GM21717 (cell line): ENCODE measurements around the gene OR51T1.
"Not testable (repeated sequence)": the region's sequence is repeated elsewhere in the genome, so short reads cannot be mapped to it uniquely, and the experiment has no call there.

ENCODE experiments used
- ATAC-seq: cut with Tn5 transposase; IDR thresholded peaks from one replicate; pipeline ENCODE4 v1.9.1; 2021; ENCODE audit warnings: mild to moderate bottlenecking, moderate library complexity; ENCODE audit not compliant: unreplicated experiment

The OR51T1 gene

GRCh38 chr11:4881860-4882500, at the start of gene OR51T1:
Gene OR51T1, plus strand, starts transcription at chr11:4881900. Its CDS starts 0 bp downstream, at chr11:4881900.
- no peak for ATAC-seq

DNA sequence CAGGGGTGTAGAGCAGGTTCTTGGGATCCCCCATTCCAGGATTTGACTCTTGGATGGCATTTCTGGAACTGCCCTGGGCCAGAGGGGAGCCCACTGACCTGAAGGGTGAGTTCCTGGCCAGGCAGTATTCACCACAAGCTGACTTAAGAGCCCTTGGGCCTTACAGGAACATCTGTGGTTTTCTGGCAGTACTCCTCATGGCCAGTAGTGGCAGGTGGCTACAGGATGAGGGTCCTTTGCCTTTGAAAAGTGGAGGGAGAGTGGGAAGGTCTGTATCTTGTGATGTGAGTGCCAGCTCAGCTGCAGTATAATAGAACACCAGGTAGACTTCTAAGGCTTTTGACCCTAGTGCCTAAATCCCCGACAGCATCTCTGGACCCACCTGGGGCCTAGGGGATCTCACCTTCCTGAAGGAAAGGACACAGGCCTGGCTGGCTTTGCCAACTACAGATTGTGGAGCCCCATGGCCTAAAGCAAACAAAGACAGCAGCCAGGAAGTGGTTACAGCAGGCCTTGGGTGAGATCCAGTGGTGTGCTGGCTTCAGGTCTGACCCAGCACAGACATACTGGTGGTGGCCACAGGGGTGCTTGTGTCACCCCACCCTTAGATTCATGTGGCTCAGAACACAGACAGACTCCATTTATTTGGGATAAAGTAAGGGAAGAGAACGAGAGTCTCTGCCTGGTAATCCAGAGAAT, 41.7 kb upstream of the OR51T1 start:
- no peak for ATAC-seq

GRCh38 chr11:4848908-4849532, 32.7 kb upstream of the OR51T1 start, which contains the start of gene OR51S1:
Gene OR51S1, minus strand, starts transcription at chr11:4849208. Its CDS starts 0 bp downstream, at chr11:4849208.
- ATAC-seq = no peak

GRCh38 chr11:4851033-4851432, 30.7 kb upstream of the OR51T1 start:
- ATAC-seq = no peak

DNA sequence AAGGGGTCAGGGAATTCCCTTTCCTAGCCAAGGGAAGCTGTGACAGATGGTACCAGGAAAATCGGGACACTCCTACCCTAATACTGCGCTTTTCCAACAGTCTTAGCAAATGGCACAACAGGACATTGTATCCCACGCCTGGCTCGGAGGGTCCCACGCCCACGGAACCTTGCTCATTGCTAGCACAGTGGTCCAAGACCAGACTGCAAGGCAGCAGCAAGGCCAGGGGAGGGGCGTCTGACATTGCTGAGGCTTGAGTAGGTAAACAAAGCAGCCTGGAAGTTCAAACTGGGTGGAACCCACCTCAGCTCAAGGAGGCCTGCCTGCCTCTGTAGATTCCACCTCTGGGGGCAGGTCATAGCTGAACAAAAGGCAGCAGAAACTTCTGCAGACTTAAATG, 27.4 kb upstream of the OR51T1 start:
- ATAC-seq = not testable (repeated sequence)

DNA sequence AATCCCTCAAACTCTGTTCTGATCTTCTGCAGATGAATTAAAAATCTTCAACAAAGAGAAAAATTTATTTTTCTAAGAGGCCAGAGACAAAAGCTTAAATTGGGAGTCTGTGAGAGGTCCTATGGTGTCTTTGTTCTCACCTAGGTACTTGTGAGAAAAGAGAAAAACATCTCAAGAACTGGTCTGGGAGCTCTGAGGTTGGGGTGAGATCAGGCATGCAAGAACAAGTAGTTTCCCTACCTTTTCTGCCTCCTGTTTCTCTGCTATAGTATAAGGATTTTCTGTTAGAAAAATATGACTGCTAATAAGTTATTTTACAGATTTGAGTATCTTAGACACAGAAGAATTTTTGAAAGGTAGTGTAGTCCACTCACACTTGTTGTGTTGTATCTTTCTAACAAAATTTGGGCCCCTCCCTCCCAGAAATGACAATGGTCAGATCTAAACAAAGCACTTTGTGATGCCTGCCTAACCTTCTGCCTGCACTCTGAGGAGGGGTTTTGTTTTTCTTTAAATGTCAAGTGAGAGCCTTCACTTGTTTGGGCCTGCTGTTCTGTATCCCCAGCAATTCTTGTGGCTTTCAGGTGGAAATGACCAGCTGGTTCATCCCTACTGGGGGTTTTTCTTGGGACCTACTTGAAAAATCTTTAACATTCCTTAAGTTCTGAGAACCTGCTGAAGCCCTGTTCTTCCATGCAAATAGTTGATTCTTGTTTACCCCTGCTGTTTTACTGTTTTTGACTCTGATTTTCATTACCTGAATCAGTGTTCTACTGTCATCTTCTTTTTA, 19.1 kb upstream of the OR51T1 start:
- ATAC-seq = no peak

- no peak for ATAC-seq
Observed at GRCh38 chr11:4863876-4864275, 17.8 kb upstream of the OR51T1 start.

GRCh38 chr11:4865855-4866254, 15.8 kb upstream of the OR51T1 start:
- no peak for ATAC-seq

GRCh38 chr11:4881188-4881587, 512 bp upstream of the OR51T1 start:
- no peak for ATAC-seq

DNA sequence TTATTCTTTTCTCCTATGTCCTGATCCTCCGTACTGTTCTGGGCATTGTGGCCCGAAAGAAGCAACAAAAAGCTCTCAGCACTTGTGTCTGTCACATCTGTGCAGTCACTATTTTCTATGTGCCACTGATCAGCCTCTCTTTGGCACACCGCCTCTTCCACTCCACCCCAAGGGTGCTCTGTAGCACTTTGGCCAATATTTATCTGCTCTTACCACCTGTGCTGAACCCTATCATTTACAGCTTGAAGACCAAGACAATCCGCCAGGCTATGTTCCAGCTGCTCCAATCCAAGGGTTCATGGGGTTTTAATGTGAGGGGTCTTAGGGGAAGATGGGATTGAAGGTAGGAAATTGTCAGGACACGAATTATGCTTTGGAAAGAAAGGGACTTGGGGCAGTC, 843 bp downstream of the OR51T1 start:
- ATAC-seq = no peak

DNA sequence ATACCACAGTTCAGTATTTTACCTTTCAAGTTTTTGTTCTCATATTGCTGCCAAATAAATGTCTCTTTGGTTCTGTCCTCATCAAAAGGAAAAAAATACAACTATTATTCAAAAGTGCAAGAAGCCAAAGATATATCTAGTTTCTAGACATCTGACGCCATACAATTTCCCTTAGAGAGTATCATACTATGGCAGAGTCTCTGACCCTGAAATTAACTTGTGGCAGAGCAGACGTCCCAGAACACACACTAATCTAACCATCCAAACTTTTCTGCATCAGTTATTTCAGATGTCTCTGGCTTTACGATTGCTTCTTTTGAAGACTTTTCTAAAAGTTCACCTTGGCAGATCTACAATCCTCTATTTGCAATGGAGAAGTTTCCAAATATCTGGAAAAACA, 2.7 kb downstream of the OR51T1 start:
- ATAC-seq = no peak

DNA sequence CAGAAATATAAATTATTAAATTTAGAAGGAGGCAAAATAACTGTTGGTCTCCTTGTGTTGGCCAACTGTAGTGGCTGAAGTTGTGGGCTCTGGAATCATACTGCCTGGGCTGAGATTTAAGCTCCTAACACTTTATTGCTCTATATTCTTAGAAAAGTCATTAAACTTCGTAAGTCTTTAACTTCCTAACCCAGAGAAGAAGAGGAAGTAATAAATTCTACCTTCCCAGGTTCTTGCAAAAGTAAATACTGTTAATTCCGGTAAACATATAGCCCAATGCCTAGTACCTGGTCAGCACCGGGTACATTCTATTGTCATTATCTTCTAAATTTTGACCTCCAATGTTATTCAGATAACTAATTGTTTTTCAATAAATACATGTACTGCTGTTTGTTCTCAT, 4.5 kb downstream of the OR51T1 start:
- no peak for ATAC-seq

GRCh38 chr11:4887591-4887990, 5.9 kb downstream of the OR51T1 start:
- no peak for ATAC-seq

DNA sequence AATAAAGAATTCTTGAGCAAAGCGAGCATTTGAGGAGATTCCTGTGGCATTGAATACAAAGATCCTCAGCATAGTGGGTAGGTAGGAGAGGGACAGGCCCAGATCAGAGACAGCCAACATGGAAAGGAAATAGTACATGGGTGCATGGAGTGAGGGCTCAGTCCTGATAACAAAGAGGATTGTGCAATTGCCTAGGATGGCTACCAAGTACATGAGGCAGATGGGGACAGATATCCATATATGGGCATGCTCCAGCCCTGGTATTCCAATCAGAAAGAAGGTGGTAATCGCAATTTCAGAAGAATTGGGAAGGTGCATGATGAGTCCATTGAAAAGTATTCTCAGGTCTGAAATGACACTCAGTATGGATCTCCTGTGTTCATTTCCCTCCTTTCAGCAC, 8.6 kb downstream of the OR51T1 start:
- no peak for ATAC-seq

GRCh38 chr11:4891996-4892640, 10.4 kb downstream of the OR51T1 start:
- no peak for ATAC-seq

DNA sequence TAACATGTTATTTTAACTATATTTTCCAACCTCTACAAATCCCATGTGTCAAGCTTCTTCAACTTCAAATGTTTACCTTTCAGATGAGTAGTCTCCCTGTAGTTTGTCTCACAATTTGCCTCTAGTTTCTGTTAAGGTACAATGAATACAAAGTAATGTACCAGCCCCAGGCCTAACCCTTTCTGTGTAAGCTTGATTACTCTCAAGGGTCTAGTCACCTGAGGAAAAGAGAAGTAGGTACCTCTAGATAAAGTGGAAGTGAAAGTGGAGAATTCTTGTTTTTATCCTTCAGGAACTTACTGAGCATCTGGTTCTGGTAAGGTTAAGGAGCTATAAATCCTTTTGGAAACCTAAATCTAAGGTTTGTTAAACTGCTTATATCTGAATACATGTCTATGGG, 21.8 kb downstream of the OR51T1 start, which contains the start of gene OR51A7:
Gene OR51A7 (plus strand): TSS at position 300 of the 400 bp plus-strand sequence. CDS start 3,587 bp downstream, outside the sequence.
- ATAC-seq = no peak

DNA sequence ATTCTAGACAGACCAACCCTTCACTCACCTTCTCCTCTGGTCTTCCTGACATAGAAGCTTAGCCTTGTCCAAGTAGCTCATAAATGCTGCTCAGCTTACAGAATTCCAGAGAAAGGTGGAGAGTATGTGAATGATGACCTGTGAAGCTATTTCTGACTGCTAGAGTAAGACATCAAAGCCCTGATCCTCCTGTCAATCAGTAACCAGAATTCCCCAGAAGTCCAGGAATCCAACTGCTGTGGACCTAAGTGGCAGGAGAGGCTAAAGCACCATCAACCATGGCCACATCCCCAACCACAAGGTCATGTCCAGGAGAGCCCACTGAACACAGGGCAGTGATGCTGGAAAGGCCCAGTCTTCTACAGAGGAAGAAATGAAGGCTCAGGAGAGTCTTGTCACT, 34.9 kb downstream of the OR51T1 start:
- ATAC-seq = no peak

GRCh38 chr11:4919250-4919649, 37.5 kb downstream of the OR51T1 start, which contains the start of gene OR51G2:
Gene OR51G2, minus strand, starts transcription at chr11:4919350. Its CDS starts 3,687 bp downstream, at chr11:4915663.
- no peak for ATAC-seq

GRCh38 chr11:4921796-4922195, 40.1 kb downstream of the OR51T1 start:
- ATAC-seq = no peak

DNA sequence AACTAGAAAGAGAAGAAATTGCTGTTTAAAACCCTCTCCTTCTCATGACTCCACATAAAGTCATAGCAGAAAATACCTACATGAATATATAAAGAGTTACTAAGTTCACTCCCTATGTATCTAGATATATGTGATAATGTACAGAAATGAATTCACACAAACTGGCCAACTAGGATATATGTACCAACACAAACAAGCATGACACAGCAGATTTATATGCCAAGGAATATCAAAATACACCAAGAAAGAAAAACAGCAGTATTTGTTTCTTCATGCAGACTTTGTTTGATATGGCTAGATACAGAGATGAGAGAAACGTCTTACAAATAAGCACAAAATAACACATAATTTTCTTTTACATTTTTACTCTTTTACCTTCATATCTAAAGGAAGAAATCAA, 40.6 kb downstream of the OR51T1 start:
- no peak for ATAC-seq

DNA sequence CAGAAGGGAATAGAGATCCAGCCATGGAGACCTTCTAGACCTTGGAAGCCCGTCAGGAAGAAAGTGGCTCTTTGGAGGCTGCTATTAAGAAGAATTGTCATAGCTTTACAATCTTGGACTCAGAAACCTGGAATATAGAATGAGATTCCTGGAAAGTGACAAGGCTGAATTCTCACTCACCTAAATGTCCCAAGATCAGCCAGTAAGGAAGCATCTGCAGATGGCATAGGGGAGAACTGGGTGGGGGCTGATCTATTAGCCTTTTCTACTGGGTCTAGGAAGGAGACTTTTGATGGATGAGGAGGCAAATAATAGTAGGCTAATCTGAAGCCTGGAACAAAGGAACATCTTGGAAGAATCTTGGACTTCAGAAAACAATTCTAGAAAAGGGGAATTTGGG, 42.5 kb downstream of the OR51T1 start, which contains the start of gene OR51G1:
Gene OR51G1 (minus strand): TSS at position 101 of the 400 bp plus-strand sequence. CDS start 0 bp downstream, at position 101.
- no peak for ATAC-seq
